ENCODE measurements around the gene SLC25A13. TPM values are rescaled to one million over a fixed set of nuclear protein-coding genes. Genes with fewer than 3 reads are reported as not detected.
A peak's percentile ranks its signal among the peaks of the same experiment; 100 is the strongest.

SLC25A13 gene, protein sequence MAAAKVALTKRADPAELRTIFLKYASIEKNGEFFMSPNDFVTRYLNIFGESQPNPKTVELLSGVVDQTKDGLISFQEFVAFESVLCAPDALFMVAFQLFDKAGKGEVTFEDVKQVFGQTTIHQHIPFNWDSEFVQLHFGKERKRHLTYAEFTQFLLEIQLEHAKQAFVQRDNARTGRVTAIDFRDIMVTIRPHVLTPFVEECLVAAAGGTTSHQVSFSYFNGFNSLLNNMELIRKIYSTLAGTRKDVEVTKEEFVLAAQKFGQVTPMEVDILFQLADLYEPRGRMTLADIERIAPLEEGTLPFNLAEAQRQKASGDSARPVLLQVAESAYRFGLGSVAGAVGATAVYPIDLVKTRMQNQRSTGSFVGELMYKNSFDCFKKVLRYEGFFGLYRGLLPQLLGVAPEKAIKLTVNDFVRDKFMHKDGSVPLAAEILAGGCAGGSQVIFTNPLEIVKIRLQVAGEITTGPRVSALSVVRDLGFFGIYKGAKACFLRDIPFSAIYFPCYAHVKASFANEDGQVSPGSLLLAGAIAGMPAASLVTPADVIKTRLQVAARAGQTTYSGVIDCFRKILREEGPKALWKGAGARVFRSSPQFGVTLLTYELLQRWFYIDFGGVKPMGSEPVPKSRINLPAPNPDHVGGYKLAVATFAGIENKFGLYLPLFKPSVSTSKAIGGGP
- 16.5 and 25.4 TPM in 2 replicates for total RNA-seq

GRCh38 chr7:96321658-96322372 is at the start of gene SLC25A13:
SLC25A13 (minus strand) TSS chr7:96322098; CDS start chr7:96321956, 142 bp downstream.

Small RNA genes lying within 50 kb of the gene (small RNA-seq; reads per million reads assigned to genes)
- gene AC084368.1 = not detected
- not detected for gene MIR591
- gene RNU6-364P = not detected
- 0.27 reads per million, percentile 5 among the genes with 10 or more reads in this experiment for gene RNU6-532P
